Measurements from ENCODE around the gene KRT2.

Gene KRT2

GRCh38 chr12:52688481-52688880 lies 36.5 kb upstream of the KRT2 start:
- Histone ChIP-seq H3K36me3 (no peaks in the 10 kb centered on the region), H3K4me3 (ENCODE audit: low read depth in 1 of 2, low read length in 1 of 2) (no peak overlapping the region), H3K9me3 (no peaks in the 10 kb centered on the region), H3K27me3 (peaks cover 62% of the 10 kb centered on the region), H3K27ac (no peak overlapping the region), H3K4me1 (ENCODE audit: control insufficient read depth in 1 of 2, insufficient read depth in 1 of 2, low read depth in 1 of 2, low read length in 1 of 2) (no peaks in the 10 kb centered on the region)
- no peak for TF ChIP-seq CTCF (IDR thresholded peaks at IDR 0.05)

GRCh38 chr12:52687497-52688385 lies 35.7 kb upstream of the KRT2 start:
- peaks cover 55% of the 10 kb centered on the region for H3K27me3 ChIP-seq
- no peak overlapping the region for H3K4me3 ChIP-seq (ENCODE audit: low read depth in 1 of 2, low read length in 1 of 2)
- no peak for TF ChIP-seq CTCF (IDR thresholded peaks at IDR 0.05)
- no peaks in the 10 kb centered on the region for H3K4me1 ChIP-seq (ENCODE audit: control insufficient read depth in 1 of 2, insufficient read depth in 1 of 2, low read depth in 1 of 2, low read length in 1 of 2)
- no peaks in the 10 kb centered on the region for H3K36me3 ChIP-seq
- no peak overlapping the region for H3K27ac ChIP-seq
- no peaks in the 10 kb centered on the region for H3K9me3 ChIP-seq

- H3K4me3 ChIP-seq (ENCODE audit: low read depth in 1 of 2, low read length in 1 of 2): no peak overlapping the region
- no peak overlapping the region for H3K27ac ChIP-seq
- TF ChIP-seq CTCF (IDR thresholded peaks at IDR 0.05): no peak
- peaks cover 46% of the 10 kb centered on the region for H3K27me3 ChIP-seq
- no peaks in the 10 kb centered on the region for H3K9me3 ChIP-seq
- no peaks in the 10 kb centered on the region for H3K36me3 ChIP-seq
- no peaks in the 10 kb centered on the region for H3K4me1 ChIP-seq (ENCODE audit: control insufficient read depth in 1 of 2, insufficient read depth in 1 of 2, low read depth in 1 of 2, low read length in 1 of 2)
These were observed 34.9 kb upstream of the KRT2 start for GRCh38 chr12:52686756-52687487.

- Histone ChIP-seq H3K27ac (no peak overlapping the region), H3K4me3 (ENCODE audit: low read depth in 1 of 2, low read length in 1 of 2) (no peak overlapping the region), H3K9me3 (no peaks in the 10 kb centered on the region), H3K4me1 (ENCODE audit: control insufficient read depth in 1 of 2, insufficient read depth in 1 of 2, low read depth in 1 of 2, low read length in 1 of 2) (no peaks in the 10 kb centered on the region), H3K27me3 (peaks cover 42% of the 10 kb centered on the region), H3K36me3 (no peaks in the 10 kb centered on the region)
- TF ChIP-seq CTCF (IDR thresholded peaks at IDR 0.05): no peak
These were observed 34.1 kb upstream of the KRT2 start for GRCh38 chr12:52686063-52686462.

GRCh38 chr12:52685406-52685890 lies 33.4 kb upstream of the KRT2 start:
- no peaks in the 10 kb centered on the region for H3K9me3 ChIP-seq
- H3K4me3 ChIP-seq (ENCODE audit: low read depth in 1 of 2, low read length in 1 of 2): no peak overlapping the region
- H3K36me3 ChIP-seq: no peaks in the 10 kb centered on the region
- no peak overlapping the region for H3K27ac ChIP-seq
- no peak for TF ChIP-seq CTCF (IDR thresholded peaks at IDR 0.05)
- H3K27me3 ChIP-seq: peaks cover 35% of the 10 kb centered on the region
- no peaks in the 10 kb centered on the region for H3K4me1 ChIP-seq (ENCODE audit: control insufficient read depth in 1 of 2, insufficient read depth in 1 of 2, low read depth in 1 of 2, low read length in 1 of 2)
